IPS DF 6.9 (cell line): ENCODE results near the gene MKNK1.

Source experiments
- DNase-seq: peaks from one replicate; pipeline ENCODE4 v3.0.0-alpha.2; 2013; ENCODE audit warnings: low read depth, low spot score
- H3K27ac ChIP-seq: one replicate; pipeline ENCODE4 v1.5.1; 2013; ENCODE audit warnings: low read length, control low read depth
- H3K27me3 ChIP-seq: 2 replicates; pipeline ENCODE4 v1.6.1; 2013; ENCODE audit warnings: mild to moderate bottlenecking, low read length; ENCODE audit not compliant: control insufficient read depth, insufficient read depth
- H3K36me3 ChIP-seq: 2 replicates; pipeline ENCODE4 v1.6.1; 2013; ENCODE audit warnings: low read length; ENCODE audit not compliant: control insufficient read depth, insufficient read depth
- H3K4me1 ChIP-seq: 2 replicates; pipeline ENCODE4 v1.6.1; 2013; ENCODE audit warnings: low read length; ENCODE audit not compliant: control insufficient read depth, insufficient read depth
- H3K4me3 ChIP-seq: 2 replicates; pipeline ENCODE4 v1.5.1; 2013; ENCODE audit warnings: mild to moderate bottlenecking, low read length
- H3K9me3 ChIP-seq: 2 replicates; pipeline ENCODE4 v1.6.1; 2013; ENCODE audit warnings: low read length, inconsistent platforms; ENCODE audit not compliant: control insufficient read depth, insufficient read depth
- WGBS: extraction: QIAGEN DNeasy Blood & Tissue Kit; methylation state at CpG from one replicate; pipeline ENCODE4 v1.1.7; 2013; ENCODE audit warnings: mixed read lengths, missing lambda C conversion rate; ENCODE audit not compliant: insufficient read length, insufficient coverage; 5-methylcytosine and 5-hydroxymethylcytosine counted together

MKNK1 gene

GRCh38 chr1:46580140-46580903 lies 23.7 kb downstream of the MKNK1 start:
- no peak for DNase-seq
- H3K27ac ChIP-seq: no peak overlapping the region
- WGBS: no CpG with 5 or more reads among the region's 6 CpGs
- no peaks in the 10 kb centered on the region; the same call in 1 of the 2 replicates for H3K36me3 ChIP-seq
- H3K9me3 ChIP-seq: no peaks in the 10 kb centered on the region
- H3K4me1 ChIP-seq: peaks cover 1% of the 10 kb centered on the region
- no peak overlapping the region for H3K4me3 ChIP-seq
- no peaks in the 10 kb centered on the region for H3K27me3 ChIP-seq

GRCh38 chr1:46577671-46578070 lies 26.4 kb downstream of the MKNK1 start:
- no peaks in the 10 kb centered on the region for H3K36me3 ChIP-seq
- no peak overlapping the region for H3K27ac ChIP-seq
- no peaks in the 10 kb centered on the region for H3K27me3 ChIP-seq
- H3K4me1 ChIP-seq: peaks cover 2% of the 10 kb centered on the region
- H3K4me3 ChIP-seq: no peak overlapping the region
- no peak for DNase-seq
- no CpG with 5 or more reads among the region's 4 CpGs for WGBS
- H3K9me3 ChIP-seq: no peaks in the 10 kb centered on the region

- WGBS: no CpG with 5 or more reads among the region's 6 CpGs
- Histone ChIP-seq H3K4me3 (no peak overlapping the region), H3K9me3 (no peaks in the 10 kb centered on the region), H3K36me3 (no peaks in the 10 kb centered on the region), H3K4me1 (peaks cover 2% of the 10 kb centered on the region), H3K27me3 (no peaks in the 10 kb centered on the region), H3K27ac (no peak overlapping the region)
- DNase-seq: no peak
Measured at GRCh38 chr1:46576596-46576995, 27.5 kb downstream of the MKNK1 start.

GRCh38 chr1:46575778-46576177 lies 28.3 kb downstream of the MKNK1 start:
- Histone ChIP-seq H3K4me1 (peaks cover 2% of the 10 kb centered on the region), H3K27ac (no peak overlapping the region), H3K27me3 (no peaks in the 10 kb centered on the region), H3K36me3 (no peaks in the 10 kb centered on the region), H3K4me3 (no peak overlapping the region), H3K9me3 (no peaks in the 10 kb centered on the region)
- no peak for DNase-seq
- no CpG with 5 or more reads among the region's 3 CpGs for WGBS

- Histone ChIP-seq H3K4me1 (peaks cover 2% of the 10 kb centered on the region), H3K27ac (no peak overlapping the region)
- WGBS: no CpG with 5 or more reads among the region's 12 CpGs
Measured at GRCh38 chr1:46575300-46575699, 28.8 kb downstream of the MKNK1 start.

GRCh38 chr1:46571691-46572225 lies 32.3 kb downstream of the MKNK1 start:
- H3K27me3 ChIP-seq: no peaks in the 10 kb centered on the region
- H3K4me3 ChIP-seq: no peak overlapping the region
- no peak overlapping the region for H3K27ac ChIP-seq
- no CpG with 5 or more reads among the region's 6 CpGs for WGBS
- no peak for DNase-seq
- no peaks in the 10 kb centered on the region for H3K36me3 ChIP-seq
- no peaks in the 10 kb centered on the region for H3K9me3 ChIP-seq
- H3K4me1 ChIP-seq: peaks cover 4% of the 10 kb centered on the region

More at GRCh38 chr1:46575300-46575699, 28.8 kb downstream of the MKNK1 start:
- Histone ChIP-seq H3K4me3 (no peak overlapping the region), H3K27me3 (no peaks in the 10 kb centered on the region), H3K9me3 (no peaks in the 10 kb centered on the region), H3K36me3 (no peaks in the 10 kb centered on the region)
- DNase-seq: no peak

GRCh38 chr1:46569884-46570725 lies 34.0 kb downstream of the MKNK1 start:
- WGBS: no CpG with 5 or more reads among the region's 14 CpGs
- H3K9me3 ChIP-seq: no peaks in the 10 kb centered on the region
- no peak overlapping the region for H3K4me3 ChIP-seq
- no peaks in the 10 kb centered on the region for H3K27me3 ChIP-seq
- 0 out of 2 replicates have a peak, but pooled peaks cover 2% of the 10 kb centered on the region for H3K4me1 ChIP-seq
- no peak for DNase-seq
- H3K36me3 ChIP-seq: no peaks in the 10 kb centered on the region
- H3K27ac ChIP-seq: no peak overlapping the region

- no peaks in the 10 kb centered on the region for H3K36me3 ChIP-seq
- no CpG with 5 or more reads among the region's 4 CpGs for WGBS
Measured at GRCh38 chr1:46569116-46569515, 35.0 kb downstream of the MKNK1 start.

GRCh38 chr1:46568461-46568891 lies 35.6 kb downstream of the MKNK1 start:
- Histone ChIP-seq H3K36me3 (no peaks in the 10 kb centered on the region), H3K9me3 (no peaks in the 10 kb centered on the region), H3K27ac (no peak overlapping the region), H3K4me1 (0 out of 2 replicates have a peak, but pooled peaks cover 2% of the 10 kb centered on the region), H3K27me3 (no peaks in the 10 kb centered on the region), H3K4me3 (no peak overlapping the region)
- DNase-seq: no peak
- whole genome bisulfite sequencing: no CpG with 5 or more reads among the region's 6 CpGs

More at GRCh38 chr1:46569116-46569515, 35.0 kb downstream of the MKNK1 start:
- H3K27ac ChIP-seq: no peak overlapping the region
- H3K4me3 ChIP-seq: no peak overlapping the region
- H3K9me3 ChIP-seq: no peaks in the 10 kb centered on the region
- no peak for DNase-seq
- 0 out of 2 replicates have a peak, but pooled peaks cover 2% of the 10 kb centered on the region for H3K4me1 ChIP-seq
- H3K27me3 ChIP-seq: no peaks in the 10 kb centered on the region

GRCh38 chr1:46563341-46563740 lies 40.7 kb downstream of the MKNK1 start:
- Histone ChIP-seq H3K9me3 (no peaks in the 10 kb centered on the region), H3K4me1 (no peaks in the 10 kb centered on the region), H3K4me3 (no peak overlapping the region), H3K36me3 (no peaks in the 10 kb centered on the region; the same call in 1 of the 2 replicates), H3K27ac (no peak overlapping the region), H3K27me3 (no peaks in the 10 kb centered on the region)
- WGBS: no CpG with 5 or more reads among the region's 4 CpGs
- DNase-seq: no peak
